ENCODE results near the gene CLEC3A. TPM values are rescaled to one million over a fixed set of nuclear protein-coding genes. Genes with fewer than 3 reads are reported as not detected.
"Not testable (repeated sequence)": the region's sequence is repeated elsewhere in the genome, so short reads cannot be mapped to it uniquely, and the experiment has no call there.

The CLEC3A gene
- total and polyA plus RNA-seq, 2 donors (not counting 1 experiment from before 2014, with no cell fraction given) = not detected

- Histone ChIP-seq H3K36me3 (replicated peaks in 1 of 2; ENCODE audit: control extremely low read depth in 1 of 2, control insufficient read depth in 1 of 2, extremely low read depth in 1 of 2, insufficient read depth in 2 of 2, low read length in 1 of 2) (no peaks in the 10 kb centered on the region), H3K9me3 (ENCODE audit: control extremely low read depth in 1 of 3, control insufficient read depth in 2 of 3, insufficient read depth in 1 of 3, low read length in 2 of 3) (peaks cover 0 to 14% (median 0%) of the 10 kb centered on the region in 3 donors), H3K79me2 (ENCODE audit: control insufficient read depth, insufficient read depth, low read length) (no peaks in the 10 kb centered on the region), H3K9ac (ENCODE audit: low read length) (no peak overlapping the region), H3K4me1 (ENCODE audit: control insufficient read depth in 2 of 2, insufficient read depth in 2 of 2, low read length in 2 of 2) (no peaks in the 10 kb centered on the region), H2AFZ (ENCODE audit: insufficient read depth, low read depth, low read length, poor library complexity, severe bottlenecking) (no peak overlapping the region), H3K4me3 (ENCODE audit: control extremely low read depth in 1 of 5, extremely low read depth in 1 of 5, insufficient read depth in 1 of 5, low read depth in 2 of 5, low read length in 4 of 5) (no peak overlapping the region), H4K20me1 (ENCODE audit: control insufficient read depth, insufficient read depth, low read length, poor library complexity, severe bottlenecking) (no peaks in the 10 kb centered on the region), H3K27ac (ENCODE audit: low read length in 2 of 2) (no peak overlapping the region), H3K27me3 (replicated peaks in 1 of 4; ENCODE audit: control extremely low read depth in 1 of 4, control insufficient read depth in 3 of 4, insufficient read depth in 4 of 4, low read length in 3 of 4) (no peaks in the 10 kb centered on the region), H3K4me2 (replicated peaks; ENCODE audit: low read depth, low read length, poor library complexity, severe bottlenecking) (no peak overlapping the region)
- ChIA-PET CTCF (interaction anchor here (1.1 kb wide), 1 partner anchor 317 kb away, joined by 4 read pairs; no protein-coding TSS in a partner anchor), POLR2A (no interaction called here)
- H3K27ac Mint-ChIP-seq = no peak overlapping the region
- H3K4me1 Mint-ChIP-seq = no peaks in the 10 kb centered on the region
- H3K27me3 Mint-ChIP-seq = peaks cover 7% of the 10 kb centered on the region
- peaks cover 9% of the 10 kb centered on the region for H3K9me3 Mint-ChIP-seq (ENCODE audit: insufficient read depth)
- DNase-seq = no peak
- intact Hi-C loops (cut with micrococcal nuclease) = no loop called here
- 80% methylated on average over 4 of the region's 4 CpGs for WGBS (ENCODE audit: insufficient coverage)
- H3K4me3 Mint-ChIP-seq = no peak overlapping the region
- no peak for ATAC-seq (ENCODE audit: low read depth)
- TF ChIP-seq EZH2 (IDR thresholded peaks at IDR 0.05; ENCODE audit: borderline replicate concordance, insufficient read depth, low read depth, low read length, poor library complexity, severe bottlenecking) = no peak
- TF ChIP-seq, protein P1, sequence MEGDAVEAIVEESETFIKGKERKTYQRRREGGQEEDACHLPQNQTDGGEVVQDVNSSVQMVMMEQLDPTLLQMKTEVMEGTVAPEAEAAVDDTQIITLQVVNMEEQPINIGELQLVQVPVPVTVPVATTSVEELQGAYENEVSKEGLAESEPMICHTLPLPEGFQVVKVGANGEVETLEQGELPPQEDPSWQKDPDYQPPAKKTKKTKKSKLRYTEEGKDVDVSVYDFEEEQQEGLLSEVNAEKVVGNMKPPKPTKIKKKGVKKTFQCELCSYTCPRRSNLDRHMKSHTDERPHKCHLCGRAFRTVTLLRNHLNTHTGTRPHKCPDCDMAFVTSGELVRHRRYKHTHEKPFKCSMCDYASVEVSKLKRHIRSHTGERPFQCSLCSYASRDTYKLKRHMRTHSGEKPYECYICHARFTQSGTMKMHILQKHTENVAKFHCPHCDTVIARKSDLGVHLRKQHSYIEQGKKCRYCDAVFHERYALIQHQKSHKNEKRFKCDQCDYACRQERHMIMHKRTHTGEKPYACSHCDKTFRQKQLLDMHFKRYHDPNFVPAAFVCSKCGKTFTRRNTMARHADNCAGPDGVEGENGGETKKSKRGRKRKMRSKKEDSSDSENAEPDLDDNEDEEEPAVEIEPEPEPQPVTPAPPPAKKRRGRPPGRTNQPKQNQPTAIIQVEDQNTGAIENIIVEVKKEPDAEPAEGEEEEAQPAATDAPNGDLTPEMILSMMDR (IDR thresholded peaks at IDR 0.05) = no peak
These were observed 30.6 kb upstream of the CLEC3A start for GRCh38 chr16:77991701-77992100.

DNA sequence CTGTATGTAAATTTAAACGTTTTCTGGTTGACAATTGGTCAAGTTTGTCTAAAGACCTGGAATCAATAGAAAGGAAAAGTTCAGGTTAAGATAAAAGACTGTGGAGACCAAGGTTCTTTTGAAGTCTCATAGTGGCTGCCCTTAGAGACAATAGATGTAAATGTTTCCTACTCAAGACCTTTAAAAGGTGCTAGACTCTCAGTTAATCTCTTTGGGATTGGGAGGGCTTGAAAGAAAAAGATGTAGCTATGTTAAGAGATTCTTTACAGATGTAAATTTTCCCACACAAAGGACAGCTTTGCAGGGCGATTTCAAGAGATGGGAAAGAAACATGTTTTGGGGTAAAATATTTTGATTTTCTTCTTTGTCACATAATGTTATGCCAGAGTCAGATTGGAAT, 30.0 kb upstream of the CLEC3A start:
- H3K4me1 ChIP-seq (ENCODE audit: control insufficient read depth in 2 of 2, insufficient read depth in 2 of 2, low read length in 2 of 2); ATAC-seq (ENCODE audit: low read depth); H3K27ac Mint-ChIP-seq; H2AFZ ChIP-seq (ENCODE audit: insufficient read depth, low read depth, low read length, poor library complexity, severe bottlenecking); H3K79me2 ChIP-seq (ENCODE audit: control insufficient read depth, insufficient read depth, low read length); H3K4me3 ChIP-seq (ENCODE audit: control extremely low read depth in 1 of 5, extremely low read depth in 1 of 5, insufficient read depth in 1 of 5, low read depth in 2 of 5, low read length in 4 of 5); H3K9ac ChIP-seq (ENCODE audit: low read length); H3K27me3 ChIP-seq (replicated peaks in 1 of 4; ENCODE audit: control extremely low read depth in 1 of 4, control insufficient read depth in 3 of 4, insufficient read depth in 4 of 4, low read length in 3 of 4); H3K27me3 Mint-ChIP-seq; H3K36me3 ChIP-seq (replicated peaks in 1 of 2; ENCODE audit: control extremely low read depth in 1 of 2, control insufficient read depth in 1 of 2, extremely low read depth in 1 of 2, insufficient read depth in 2 of 2, low read length in 1 of 2); POLR2A ChIA-PET; H4K20me1 ChIP-seq (ENCODE audit: control insufficient read depth, insufficient read depth, low read length, poor library complexity, severe bottlenecking); H3K4me2 ChIP-seq (replicated peaks; ENCODE audit: low read depth, low read length, poor library complexity, severe bottlenecking); intact Hi-C loops (cut with micrococcal nuclease); H3K27ac ChIP-seq (ENCODE audit: low read length in 2 of 2); H3K4me3 Mint-ChIP-seq; DNase-seq; H3K4me1 Mint-ChIP-seq; H3K9me3 Mint-ChIP-seq (ENCODE audit: insufficient read depth): not testable (repeated sequence)
- CTCF ChIA-PET = interaction anchor here (1.9 kb wide), 1 partner anchor 12 kb away, joined by 10 read pairs; no protein-coding TSS in a partner anchor
- 0% methylated on average over 1 of the region's 2 CpGs for WGBS (ENCODE audit: insufficient coverage)
- peaks cover 0 to 18% (median 0%) of the 10 kb centered on the region in 3 donors for H3K9me3 ChIP-seq (ENCODE audit: control extremely low read depth in 1 of 3, control insufficient read depth in 2 of 3, insufficient read depth in 1 of 3, low read length in 2 of 3)

Data from B cell (primary cell).